HG03565 (cell line): ENCODE data around the gene PHYKPL.
"Not testable (repeated sequence)": the region's sequence is repeated elsewhere in the genome, so short reads cannot be mapped to it uniquely, and the experiment has no call there.

ENCODE experiments used
- ATAC-seq: cut with Tn5 transposase; IDR thresholded peaks from one replicate; pipeline ENCODE4 v1.9.1; 2021; ENCODE audit warnings: mild to moderate bottlenecking, moderate library complexity; ENCODE audit not compliant: unreplicated experiment

PHYKPL gene

DNA sequence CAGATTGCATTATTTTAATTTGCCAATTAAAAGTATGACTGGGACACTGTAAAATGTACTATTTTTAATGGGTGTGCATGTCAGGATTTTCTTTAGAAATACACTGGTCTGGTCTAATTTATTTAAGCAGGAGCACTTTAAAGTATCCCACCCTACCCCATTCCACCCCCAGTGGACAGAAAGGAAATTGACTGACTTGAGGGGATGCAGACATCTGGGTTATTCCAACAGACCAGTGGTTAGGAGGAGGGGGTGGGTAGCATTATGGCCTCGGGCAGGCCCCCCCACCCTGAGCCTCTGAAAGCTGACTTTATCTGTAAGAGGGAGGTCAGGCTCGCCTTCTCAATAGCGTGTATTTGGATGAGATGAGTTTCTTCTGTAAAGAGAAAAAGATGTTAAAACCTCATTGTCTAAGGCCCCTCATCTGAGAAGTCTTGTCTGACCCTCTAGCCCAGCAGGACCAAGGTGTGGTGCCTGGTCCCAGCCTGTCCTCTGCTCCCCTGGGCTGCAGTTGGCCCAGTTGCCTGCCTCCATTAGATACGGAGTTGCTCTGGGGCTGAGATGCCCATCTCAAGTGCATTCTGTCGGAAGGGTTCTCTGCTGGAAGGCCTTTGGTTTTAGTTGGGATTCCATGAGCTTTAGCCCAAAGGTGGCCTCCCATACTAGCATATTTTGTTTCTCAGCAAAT lies 23.9 kb downstream of the PHYKPL start:
- no peak for ATAC-seq

DNA sequence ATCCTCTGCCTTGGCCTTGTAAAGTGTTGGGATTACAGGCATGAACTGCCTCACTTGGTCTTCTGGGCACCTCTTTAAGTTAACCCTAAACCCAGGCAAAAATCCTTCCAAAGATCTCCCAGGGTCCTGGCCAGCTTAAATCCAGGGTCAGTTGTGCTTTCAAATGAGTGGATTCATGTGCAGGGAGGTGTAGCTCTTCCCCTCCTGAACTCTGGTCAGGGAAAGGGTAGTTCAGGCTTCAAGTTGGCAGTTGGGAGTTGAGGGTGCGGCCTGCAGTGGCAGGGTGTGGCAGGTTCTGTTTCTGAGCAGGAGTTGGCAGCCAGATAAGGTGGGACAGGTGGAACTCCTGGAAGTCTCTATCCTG lies 24.7 kb downstream of the PHYKPL start:
- no peak for ATAC-seq

DNA sequence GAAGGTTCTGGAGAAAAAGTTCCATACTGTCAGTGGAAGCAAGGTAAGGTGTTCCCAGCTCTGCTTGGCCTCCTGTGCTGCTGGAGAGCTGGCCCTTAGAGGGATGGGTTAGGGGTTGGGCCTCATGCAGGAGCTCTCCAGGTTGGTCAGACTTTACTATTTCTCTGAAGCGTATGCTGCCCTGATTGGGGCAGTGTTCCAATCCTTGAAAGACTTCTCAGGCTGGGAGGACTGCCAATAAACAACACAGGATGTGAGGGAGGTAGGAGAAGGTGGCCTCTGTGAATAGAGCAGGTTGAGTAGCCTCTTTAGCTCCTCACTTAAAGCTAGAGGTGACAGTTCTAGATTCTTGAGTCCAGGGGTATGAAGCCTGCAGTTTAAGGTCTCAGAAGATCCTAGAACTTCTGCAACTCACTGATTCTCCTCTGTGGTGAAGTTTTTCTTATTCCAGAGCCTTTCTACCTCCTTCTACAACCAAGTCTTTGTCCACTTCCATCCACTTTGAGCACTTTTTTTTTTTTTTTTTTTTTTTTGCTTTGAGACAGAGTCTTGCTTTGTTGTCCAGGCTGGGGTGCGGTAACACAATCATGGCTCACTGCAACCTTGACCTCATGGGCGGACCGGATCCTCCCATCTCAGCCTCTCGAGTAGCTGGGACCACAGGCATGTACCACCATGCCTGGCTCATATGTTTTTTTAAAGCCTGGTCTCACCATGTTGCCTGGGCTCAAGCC lies 25.3 kb downstream of the PHYKPL start:
- ATAC-seq = no peak

GRCh38 chr5:178206166-178207101 lies 26.2 kb downstream of the PHYKPL start:
- no peak for ATAC-seq

- ATAC-seq = no peak
Observed at GRCh38 chr5:178205749-178206047, 26.9 kb downstream of the PHYKPL start.

GRCh38 chr5:178204935-178205748 lies 27.5 kb downstream of the PHYKPL start:
- ATAC-seq = peak; percentile 37

DNA sequence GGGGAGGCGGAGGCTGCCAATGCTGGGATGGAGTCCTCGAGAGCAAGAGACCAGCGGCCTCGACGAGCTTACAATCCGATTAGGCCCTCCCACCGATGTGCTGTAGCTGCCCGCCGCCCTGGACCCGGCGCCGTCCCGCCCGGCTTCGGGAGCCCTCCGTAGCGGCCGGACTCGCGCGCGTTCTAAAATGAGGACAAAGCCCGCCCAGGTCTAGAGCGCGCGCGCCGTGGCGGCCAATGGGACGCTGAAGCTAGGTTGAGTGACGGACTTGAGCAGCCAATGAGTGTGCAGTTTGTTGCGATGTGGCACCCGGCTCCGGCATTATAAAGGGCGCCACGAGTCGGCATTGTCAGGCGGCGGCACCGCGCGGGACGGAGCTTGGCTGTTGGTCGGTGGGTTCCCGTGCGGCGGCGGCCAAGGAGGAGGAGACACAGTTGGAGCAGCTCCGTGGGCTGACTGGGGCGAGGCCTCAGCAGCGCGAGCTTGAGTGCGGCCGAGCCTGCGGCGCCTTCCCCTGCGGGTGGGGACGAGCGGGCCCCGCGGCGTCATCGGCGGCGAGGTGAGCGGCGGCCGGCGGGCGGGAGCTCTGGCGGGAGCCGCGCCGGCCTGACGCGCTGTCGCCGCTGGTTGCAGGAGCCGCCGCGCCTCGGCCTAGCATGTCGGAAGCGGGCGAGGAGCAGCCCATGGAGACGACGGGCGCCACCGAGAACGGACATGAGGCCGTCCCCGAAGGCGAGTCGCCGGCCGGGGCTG lies 28.2 kb downstream of the PHYKPL start, which contains the start of gene HNRNPAB:
Gene HNRNPAB, plus strand, starts transcription at position 352 of the 753 bp plus-strand sequence. Its CDS starts 305 bp downstream, at position 657.
- ATAC-seq = peak; percentile 83

GRCh38 chr5:178203670-178204181 lies 28.9 kb downstream of the PHYKPL start:
- no peak for ATAC-seq

DNA sequence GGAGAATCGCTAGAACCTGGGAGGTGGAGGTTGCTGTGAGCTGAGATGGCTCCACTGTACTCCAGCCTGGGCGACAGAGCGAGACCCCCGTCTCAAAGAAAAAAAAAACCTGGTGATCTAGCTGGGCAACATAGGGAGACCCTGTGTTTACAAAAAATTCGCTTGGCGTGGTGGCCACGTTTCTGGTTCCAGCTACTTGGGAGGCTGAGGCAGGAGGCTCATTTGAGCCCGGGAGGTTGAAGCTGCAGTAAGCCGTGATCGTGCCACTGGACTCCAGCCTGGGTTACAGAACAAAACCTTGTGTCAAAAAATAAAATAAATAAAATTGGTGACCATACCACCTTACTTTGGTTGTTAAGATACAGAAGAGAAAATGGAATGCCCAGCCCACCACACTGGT lies 30.1 kb downstream of the PHYKPL start:
- no peak for ATAC-seq

GRCh38 chr5:178201927-178202235 lies 30.7 kb downstream of the PHYKPL start:
- ATAC-seq = no peak

- ATAC-seq = no peak
Observed at GRCh38 chr5:178201221-178201926, 31.2 kb downstream of the PHYKPL start.

- no peak for ATAC-seq
Observed at GRCh38 chr5:178199581-178200434, 32.8 kb downstream of the PHYKPL start.

GRCh38 chr5:178198706-178199105 lies 33.9 kb downstream of the PHYKPL start:
- no peak for ATAC-seq

DNA sequence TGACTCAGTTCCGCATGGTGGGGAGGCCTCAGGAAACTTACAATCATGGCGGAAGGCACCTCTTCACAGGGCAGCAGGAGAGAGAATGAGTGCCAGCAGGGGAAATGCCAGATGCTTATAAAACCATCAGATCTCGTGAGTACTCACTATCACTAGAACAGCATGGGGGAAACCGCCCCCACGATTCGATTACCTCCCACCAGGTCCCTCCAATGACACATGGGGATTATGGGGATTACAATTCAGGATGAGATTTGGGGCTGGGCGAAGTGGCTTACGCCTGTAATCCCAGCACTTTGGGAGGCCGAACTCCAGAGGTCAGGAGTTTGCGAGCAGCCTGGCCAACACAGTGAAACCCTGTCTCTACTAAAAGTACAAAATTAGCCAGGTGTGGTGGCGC lies 34.5 kb downstream of the PHYKPL start:
- not testable (repeated sequence) for ATAC-seq

DNA sequence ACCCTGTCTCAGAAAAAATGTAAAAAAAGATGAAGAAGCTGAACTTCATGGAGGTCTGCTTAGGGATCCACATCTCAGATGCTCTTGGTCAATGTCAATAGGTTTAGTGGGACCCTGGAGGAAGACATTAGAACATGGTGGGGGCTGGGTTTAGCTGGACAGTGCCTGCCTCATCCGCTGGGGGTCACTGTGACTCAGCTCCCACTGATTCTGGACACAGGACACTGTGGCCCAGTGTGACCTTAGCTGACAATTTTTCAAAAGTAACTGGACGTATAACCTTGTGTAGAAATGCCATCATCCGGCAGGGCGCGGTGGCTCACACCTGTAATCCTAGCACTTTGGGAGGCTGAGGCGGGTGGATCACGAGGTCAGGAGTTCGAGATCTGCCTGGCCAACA lies 35.6 kb downstream of the PHYKPL start:
- no peak for ATAC-seq

- no peak for ATAC-seq
Observed at GRCh38 chr5:178196281-178196812, 36.3 kb downstream of the PHYKPL start.

- ATAC-seq = no peak
Observed at GRCh38 chr5:178194026-178194425, 38.6 kb downstream of the PHYKPL start.

DNA sequence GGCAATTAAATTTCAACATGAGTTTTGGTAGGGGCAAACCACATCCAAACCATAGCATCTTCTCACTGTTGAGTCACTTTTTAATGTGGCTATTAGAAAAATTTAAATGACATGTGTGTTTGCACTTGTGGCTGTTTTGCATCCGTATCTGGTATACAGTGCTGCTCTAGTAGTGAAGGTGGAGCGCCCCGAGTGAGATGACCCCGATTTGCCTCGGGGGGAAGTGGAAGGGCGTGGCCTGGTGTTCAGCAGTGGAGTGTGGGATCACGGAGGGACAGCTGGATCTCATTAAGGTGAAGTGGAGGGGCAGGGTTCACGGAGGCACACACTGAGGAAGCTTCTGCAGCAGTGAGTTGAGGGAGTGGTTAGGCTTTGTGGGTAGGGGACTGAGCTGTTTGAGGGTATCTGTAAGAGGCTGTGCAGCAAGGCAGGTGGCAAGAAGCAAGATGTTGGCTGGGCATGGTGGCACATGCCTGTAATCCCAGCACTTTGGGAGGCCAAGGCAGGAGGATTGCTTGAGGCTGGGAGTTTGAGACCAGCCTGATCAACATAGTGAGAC lies 39.3 kb downstream of the PHYKPL start:
- no peak for ATAC-seq
